MM.1S (cell line): Measurements from ENCODE around the gene GCC1.
A peak's percentile ranks its signal among the peaks of the same experiment; 100 is the strongest.

Experiments
- DNase-seq: peaks from one replicate; pipeline ENCODE4 v3.0.0-alpha.2; 2015
- H2AFZ ChIP-seq: fragments of 300-600 bp; sonication (generic); 2 replicates; pipeline ENCODE4 v1.6.0; 2016; ENCODE audit warnings: antibody characterized with exemption, low read length
- H3F3A ChIP-seq: fragments of 300-600 bp; sonication (generic); 2 replicates; pipeline ENCODE4 v1.6.1; 2016; ENCODE audit warnings: mild to moderate bottlenecking, antibody characterized with exemption, low read length, moderate library complexity, mixed read lengths; ENCODE audit not compliant: insufficient read depth
- H3K27ac ChIP-seq: fragments of 300-600 bp; sonication (generic); 2 replicates; pipeline ENCODE4 v1.5.1; 2016; ENCODE audit warnings: mild to moderate bottlenecking, low read length
- H3K27me3 ChIP-seq: fragments of 300-600 bp; sonication (generic); replicated peaks from 2 replicates; pipeline ENCODE4 v1.6.0; 2016; ENCODE audit warnings: low read length; ENCODE audit not compliant: insufficient read depth
- H3K36me3 ChIP-seq: fragments of 300-600 bp; sonication (generic); replicated peaks from 2 replicates; pipeline ENCODE4 v1.6.1; 2016; ENCODE audit warnings: mild to moderate bottlenecking, low read length, mixed read lengths; ENCODE audit not compliant: insufficient read depth
- H3K4me1 ChIP-seq: fragments of 300-600 bp; sonication (generic); 2 replicates; pipeline ENCODE4 v1.6.1; 2016; ENCODE audit warnings: low read length, mixed read lengths
- H3K4me2 ChIP-seq: fragments of 300-600 bp; sonication (generic); 2 replicates; pipeline ENCODE4 v1.6.0; 2016; ENCODE audit warnings: low read depth, low read length
- H3K4me3 ChIP-seq: fragments of 300-600 bp; sonication (generic); 2 replicates; pipeline ENCODE4 v1.5.1; 2016; ENCODE audit warnings: low read length, mixed read lengths
- H3K79me2 ChIP-seq: fragments of 300-600 bp; sonication (generic); 2 replicates; pipeline ENCODE4 v1.6.1; 2016; ENCODE audit warnings: mixed run types, low read length, mixed read lengths
- H3K9ac ChIP-seq: fragments of 300-600 bp; sonication (generic); 2 replicates; pipeline ENCODE4 v1.6.1; 2016; ENCODE audit warnings: low read length, mixed read lengths
- H3K9me2 ChIP-seq: fragments of 300-600 bp; sonication (generic); replicated peaks from 2 replicates; pipeline ENCODE4 v1.6.1; 2016; ENCODE audit warnings: mild to moderate bottlenecking, low read length, mixed read lengths; ENCODE audit not compliant: insufficient read depth
- H3K9me3 ChIP-seq: fragments of 300-600 bp; sonication (generic); replicated peaks from 2 replicates; pipeline ENCODE4 v1.6.1; 2016; ENCODE audit warnings: mild to moderate bottlenecking, low read length, mixed read lengths; ENCODE audit not compliant: insufficient read depth
- H4K20me1 ChIP-seq: fragments of 300-600 bp; sonication (generic); 2 replicates; pipeline ENCODE4 v1.6.1; 2016; ENCODE audit warnings: mild to moderate bottlenecking, low read length, moderate library complexity, mixed read lengths; ENCODE audit not compliant: insufficient read depth
- CTCF ChIP-seq: fragments of 300-600 bp; sonication (generic); IDR thresholded peaks from 2 replicates; pipeline ENCODE4 v1.5.1; 2016; ENCODE audit warnings: antibody characterized with exemption, low read length, mixed read lengths
- EZH2 ChIP-seq: fragments of 300-600 bp; sonication (generic); optimal IDR thresholded peaks from 2 replicates; pipeline ENCODE3; 2017; ENCODE audit warnings: low read depth, mild to moderate bottlenecking, antibody characterized with exemption, low read length, mixed read lengths
- EZH2phosphoT487 ChIP-seq: fragments of 300-600 bp; sonication (generic); IDR thresholded peaks from 2 replicates; pipeline ENCODE4 v1.6.1; 2018; ENCODE audit warnings: antibody characterized with exemption, low read length

Gene GCC1

GRCh38 chr7:127591189-127591588 is 5.8 kb upstream of the GCC1 start:
- Histone ChIP-seq H3K27ac (no peak overlapping the region), H3K4me2 (no peak overlapping the region)
- TF ChIP-seq CTCF (no peak), EZH2phosphoT487 (no peak), EZH2 (no peak)

GRCh38 chr7:127589896-127590295 is 4.5 kb upstream of the GCC1 start:
- H4K20me1 ChIP-seq, result no peaks in the 10 kb centered on the region
- no peak overlapping the region for H3K27ac ChIP-seq
- H3K79me2 ChIP-seq, result peaks cover 22% of the 10 kb centered on the region
- peaks cover 14% of the 10 kb centered on the region for H3K4me1 ChIP-seq
- DNase-seq, result no peak
- no peak overlapping the region for H3K4me2 ChIP-seq
- no peaks in the 10 kb centered on the region for H3K27me3 ChIP-seq
- no peak overlapping the region for H2AFZ ChIP-seq
- no peak overlapping the region for H3K4me3 ChIP-seq
- no peaks in the 10 kb centered on the region for H3K9me2 ChIP-seq
- H3F3A ChIP-seq, result no peaks in the 10 kb centered on the region
- TF ChIP-seq CTCF (no peak), EZH2phosphoT487 (no peak), EZH2 (no peak)
- no peak overlapping the region for H3K9ac ChIP-seq
- peaks cover 8% of the 10 kb centered on the region; the same call in 1 of the 2 replicates for H3K36me3 ChIP-seq
- H3K9me3 ChIP-seq, result no peaks in the 10 kb centered on the region

More at GRCh38 chr7:127591189-127591588, 5.8 kb upstream of the GCC1 start:
- no peaks in the 10 kb centered on the region for H3K9me3 ChIP-seq
- H3K4me3 ChIP-seq, result no peak overlapping the region
- H4K20me1 ChIP-seq, result no peaks in the 10 kb centered on the region
- H3F3A ChIP-seq, result no peaks in the 10 kb centered on the region
- peaks cover 18% of the 10 kb centered on the region for H3K79me2 ChIP-seq
- no peak overlapping the region for H3K9ac ChIP-seq
- H2AFZ ChIP-seq, result no peak overlapping the region
- DNase-seq, result no peak
- H3K9me2 ChIP-seq, result no peaks in the 10 kb centered on the region
- H3K27me3 ChIP-seq, result no peaks in the 10 kb centered on the region
- peaks cover 8% of the 10 kb centered on the region; the same call in 1 of the 2 replicates for H3K36me3 ChIP-seq
- peaks cover 9% of the 10 kb centered on the region for H3K4me1 ChIP-seq

- peaks cover 32% of the 10 kb centered on the region for H3K79me2 ChIP-seq
- H3K4me2 ChIP-seq, result peak overlapping the region; percentile 95
- peaks cover 8% of the 10 kb centered on the region; the same call in 1 of the 2 replicates for H3K36me3 ChIP-seq
- H2AFZ ChIP-seq, result peak overlapping the region; percentile 96
- peak overlapping the region; percentile 51; the same call in 1 of the 2 replicates for H3K27ac ChIP-seq
- peak overlapping the region; percentile 95 for H3K4me3 ChIP-seq
- no peaks in the 10 kb centered on the region for H3K27me3 ChIP-seq
- DNase-seq, result peak; percentile 65
- H3F3A ChIP-seq, result no peaks in the 10 kb centered on the region
- H3K4me1 ChIP-seq, result peaks cover 22% of the 10 kb centered on the region
- H3K9me2 ChIP-seq, result no peaks in the 10 kb centered on the region
- H3K9me3 ChIP-seq, result no peaks in the 10 kb centered on the region
- peak overlapping the region; percentile 96 for H3K9ac ChIP-seq
- no peak for TF ChIP-seq EZH2
- TF ChIP-seq CTCF, result peak; percentile 65
- no peak for TF ChIP-seq EZH2phosphoT487
- H4K20me1 ChIP-seq, result no peaks in the 10 kb centered on the region
Measured at GRCh38 chr7:127588697-127589482, 3.5 kb upstream of the GCC1 start.
